K562 (cell line): ENCODE results near the gene FERMT3. TPM values are rescaled to one million over a fixed set of nuclear protein-coding genes. Genes with fewer than 3 reads are reported as not detected.

ENCODE experiments used
- ERF ChIP-seq: fragments of 450-650 bp; formaldehyde crosslinking; IDR thresholded peaks from 2 replicates; pipeline ENCODE4 v1.4.0; 2020; ENCODE audit warnings: mild to moderate bottlenecking, mixed read lengths
- EWSR1 ChIP-seq: fragments of 450-650 bp; IDR thresholded peaks from 2 replicates; pipeline ENCODE4 v1.6.1; 2018; ENCODE audit warnings: borderline replicate concordance, mild to moderate bottlenecking, low read depth, moderate library complexity; ENCODE audit not compliant: partially characterized antibody
- FOXA3 ChIP-seq, 2 experiments: fragments of 450-650 bp in 1 of 2; sonication (generic) in 1 of 2; formaldehyde crosslinking; IDR thresholded peaks in 1 of 2; conservative IDR thresholded peaks in 1 of 2; 2 replicates each; pipeline versions ENCODE4 v1.4.0 to v1.8.0; 2020 to 2022; ENCODE audit warnings: mild to moderate bottlenecking in 2 of 2, missing genetic modification reagents in 1 of 2
- FOXP1 ChIP-seq: sonication (generic); formaldehyde crosslinking; IDR thresholded peaks from 2 replicates; pipeline ENCODE4 v1.8.0; 2022; ENCODE audit warnings: mild to moderate bottlenecking, missing genetic modification reagents
- FOXP4 ChIP-seq: sonication (generic); formaldehyde crosslinking; IDR thresholded peaks from 2 replicates; pipeline ENCODE4 v1.8.0; 2022; ENCODE audit warnings: mild to moderate bottlenecking, missing genetic modification reagents, borderline replicate concordance
- KAT7 ChIP-seq: sonication (generic); formaldehyde crosslinking; IDR thresholded peaks from 2 replicates; pipeline ENCODE4 v1.8.0; 2022; ENCODE audit warnings: missing genetic modification reagents, mild to moderate bottlenecking, borderline replicate concordance
- L3MBTL2 ChIP-seq: fragments of 450-650 bp; IDR thresholded peaks from 2 replicates; pipeline ENCODE4 v1.6.1; 2016; ENCODE audit warnings: mild to moderate bottlenecking, moderate library complexity
- MBD1 ChIP-seq: fragments of 250-450 bp; sonication (Bioruptor Pico); IDR thresholded peaks from 2 replicates; pipeline ENCODE4 v1.8.0; 2022; ENCODE audit warnings: inconsistent platforms
- NFRKB ChIP-seq: fragments of 450-650 bp; IDR thresholded peaks from 2 replicates; pipeline ENCODE4 v1.6.1; 2016; ENCODE audit warnings: low read depth
- NR1H2 ChIP-seq: sonication (generic); formaldehyde crosslinking; IDR thresholded peaks from 2 replicates; pipeline ENCODE4 v1.4.0; 2020; ENCODE audit warnings: mild to moderate bottlenecking, missing genetic modification reagents
- NRF1 ChIP-seq, 2 experiments: fragments of 450-650 bp; IDR thresholded peaks in 1 of 2; conservative IDR thresholded peaks in 1 of 2; 2 replicates each; pipeline ENCODE4 v1.6.1; 2014; ENCODE audit warnings: mild to moderate bottlenecking in 2 of 2
- PHB2 ChIP-seq: fragments of 450-650 bp; IDR thresholded peaks from 2 replicates; pipeline ENCODE4 v1.6.1; 2017; ENCODE audit warnings: low read depth
- PHF20 ChIP-seq: fragments of 450-650 bp; IDR thresholded peaks from 2 replicates; pipeline ENCODE4 v1.6.1; 2018; ENCODE audit not compliant: partially characterized antibody
- PTTG1 ChIP-seq: fragments of 450-650 bp; IDR thresholded peaks from 2 replicates; pipeline ENCODE4 v1.6.1; 2016; ENCODE audit warnings: low read depth, mild to moderate bottlenecking, missing genetic modification characterization, missing compliant biosample characterization
- TEAD1 ChIP-seq, 2 experiments: fragments of 450-650 bp in 1 of 2; sonication (generic) in 1 of 2; formaldehyde crosslinking; IDR thresholded peaks; 2 replicates each; pipeline versions ENCODE4 v1.4.0 to v1.8.0; 2020 to 2022; ENCODE audit warnings: mild to moderate bottlenecking in 2 of 2, missing genetic modification reagents in 1 of 2
- ZBTB9 ChIP-seq: fragments of 450-650 bp; formaldehyde crosslinking; IDR thresholded peaks from 2 replicates; pipeline ENCODE4 v1.4.0; 2020; ENCODE audit warnings: mild to moderate bottlenecking, moderate library complexity
- ZNF449 ChIP-seq: fragments of 250-450 bp; sonication (Bioruptor Pico); IDR thresholded peaks from 2 replicates; pipeline ENCODE4 v1.8.0; 2022; ENCODE audit warnings: moderate library complexity, mild to moderate bottlenecking, inconsistent platforms
- ZNF511 ChIP-seq: sonication (generic); formaldehyde crosslinking; IDR thresholded peaks from 2 replicates; pipeline ENCODE4 v1.8.0; 2022; ENCODE audit warnings: mild to moderate bottlenecking, missing genetic modification reagents
- polyA plus RNA-seq, 8 experiments: library from polyadenylated mRNA; depleted of rRNA in 4 of 8; stranded (reverse) in 5 of 8; unstranded in 3 of 8; fragments of >200 nt; fragmentation: Nextera tagmentation in 2 of 8; fragmentation: Illumina TruSeq in 1 of 8; extraction: Ambion mirVana in 2 of 8; extraction: Trizol in 1 of 8; gene quantifications; 2 replicates each; pipeline versions ENCODE4 v1.2.1 to v1.2.3, GENCODE V29; 2011 to 2014; ENCODE audit warnings: inconsistent platforms in 1 of 8, missing spikeins in 1 of 8
- total RNA-seq, 7 experiments: library from RNA; depleted of rRNA in 6 of 7; stranded (reverse); fragments of >200 nt in 6 of 7; fragmentation: Illumina TruSeq in 2 of 7; extraction: Trizol in 2 of 7; gene quantifications; 2 replicates each; pipeline versions ENCODE4 v1.2.1 to v1.2.3, GENCODE V29; 2011 to 2021; ENCODE audit warnings: low replicate concordance in 1 of 7

FERMT3 gene
- total and polyA plus RNA-seq, 9 of the 15 experiments (the other 6 are each of a cell fraction or from before 2014, with no cell fraction given) = 3.2 to 275 (median 79.7) TPM

GRCh38 chr11:64226507-64227051 lies 20.1 kb downstream of the FERMT3 start (continued):
- TF ChIP-seq PHB2 = peak; percentile 14; the same call in 1 of the 2 replicates
- TF ChIP-seq L3MBTL2 = 0 out of 2 replicates have a peak, but pooled peaks have one; percentile 49
- peak; percentile 42; the same call in 1 of the 2 replicates for TF ChIP-seq ZNF511 (CRISPR knock-in tag)
- TF ChIP-seq FOXA3 (CRISPR knock-in tag; conservative IDR thresholded peaks at IDR 0.05 in 1 of 2, IDR thresholded peaks at IDR 0.05 in 1 of 2) = 0 out of 4 replicates have a peak, but pooled peaks of 1 of the 2 experiments have one; percentile 52
- TF ChIP-seq TEAD1 (CRISPR knock-in tag; IDR thresholded peaks at IDR 0.05) = 0 out of 4 replicates have a peak, but pooled peaks of 1 of the 2 experiments have one; percentile 75
- peak; percentile 4 for TF ChIP-seq PHF20
- TF ChIP-seq NFRKB = peak; percentile 23; the same call in 1 of the 2 replicates
- 0 out of 2 replicates have a peak, but pooled peaks have one; percentile 7 for TF ChIP-seq NR1H2
- no peak for TF ChIP-seq PTTG1 (tag)
- peak; percentile 88; the same call in 1 of the 2 replicates for TF ChIP-seq FOXP1 (CRISPR knock-in tag)
- TF ChIP-seq EWSR1 = no peak
- TF ChIP-seq ERF (CRISPR knock-in tag) = 0 out of 2 replicates have a peak, but pooled peaks have one; percentile 14
- no peak for TF ChIP-seq KAT7
- TF ChIP-seq ZNF449 (CRISPR knock-in tag) = 0 out of 2 replicates have a peak, but pooled peaks have one; percentile 9
- TF ChIP-seq MBD1 = no peak
- 0 out of 2 replicates have a peak, but pooled peaks have one; percentile 16 for TF ChIP-seq FOXP4
- peak; percentile 40; the same call in 1 of the 2 replicates for TF ChIP-seq ZBTB9
- peak; percentile 57 to 58; a peak in 3 of 4 replicates for TF ChIP-seq NRF1 (conservative IDR thresholded peaks at IDR 0.05 in 1 of 2, IDR thresholded peaks at IDR 0.05 in 1 of 2)
